GM19397 (cell line): Measurements from ENCODE around the gene MAN2A2.
A peak's percentile ranks its signal among the peaks of the same experiment; 100 is the strongest.

Experiments used
- ATAC-seq: cut with Tn5 transposase; IDR thresholded peaks from one replicate; pipeline ENCODE4 v1.9.1; 2021; ENCODE audit warnings: mild to moderate bottlenecking, moderate library complexity; ENCODE audit not compliant: unreplicated experiment

The MAN2A2 gene

GRCh38 chr15:90902840-90903732, at the start of gene MAN2A2:
MAN2A2 (plus strand) TSS chr15:90903302; CDS start chr15:90904208, 906 bp downstream.
- ATAC-seq: peak; percentile 42

DNA sequence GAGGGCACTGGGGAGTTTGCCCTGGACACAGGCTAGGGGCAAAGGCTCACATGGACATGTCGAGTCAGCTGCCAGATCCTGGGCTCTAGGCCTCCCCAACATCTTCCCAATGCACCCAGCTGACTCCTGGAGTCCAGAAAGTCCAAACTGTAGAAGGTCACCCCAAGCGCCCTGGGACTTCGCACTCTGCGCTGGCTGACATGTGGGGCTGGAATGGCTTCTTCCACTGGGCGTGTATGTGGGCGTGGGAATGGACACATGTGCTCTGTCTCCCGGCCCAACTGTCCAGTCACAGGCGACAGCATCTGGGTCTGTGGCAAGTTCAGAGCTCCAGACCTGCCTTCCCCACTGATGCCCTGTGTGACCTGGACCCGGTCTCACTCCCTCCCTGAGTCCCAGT, 48.0 kb upstream of the MAN2A2 start:
- ATAC-seq: no peak

DNA sequence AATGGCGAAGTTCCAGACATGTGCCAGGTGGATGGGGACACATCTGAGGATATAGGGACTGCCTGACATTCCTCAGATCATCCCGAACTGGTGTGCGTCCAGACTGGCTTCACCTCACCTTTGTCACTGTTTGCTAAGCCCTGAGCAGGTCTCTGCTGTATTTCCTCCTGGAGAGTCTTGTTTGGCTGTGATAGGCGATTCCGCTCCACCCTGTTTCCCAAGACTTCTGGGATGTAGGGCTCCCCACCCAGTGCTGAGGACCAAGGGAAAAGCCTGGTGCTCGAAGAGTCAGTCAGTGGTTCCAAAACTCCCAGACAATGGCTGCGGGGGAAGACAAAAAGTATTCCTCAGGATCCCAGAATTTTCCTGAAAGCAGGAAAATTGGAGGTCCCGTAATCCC, 45.8 kb upstream of the MAN2A2 start:
- no peak for ATAC-seq

DNA sequence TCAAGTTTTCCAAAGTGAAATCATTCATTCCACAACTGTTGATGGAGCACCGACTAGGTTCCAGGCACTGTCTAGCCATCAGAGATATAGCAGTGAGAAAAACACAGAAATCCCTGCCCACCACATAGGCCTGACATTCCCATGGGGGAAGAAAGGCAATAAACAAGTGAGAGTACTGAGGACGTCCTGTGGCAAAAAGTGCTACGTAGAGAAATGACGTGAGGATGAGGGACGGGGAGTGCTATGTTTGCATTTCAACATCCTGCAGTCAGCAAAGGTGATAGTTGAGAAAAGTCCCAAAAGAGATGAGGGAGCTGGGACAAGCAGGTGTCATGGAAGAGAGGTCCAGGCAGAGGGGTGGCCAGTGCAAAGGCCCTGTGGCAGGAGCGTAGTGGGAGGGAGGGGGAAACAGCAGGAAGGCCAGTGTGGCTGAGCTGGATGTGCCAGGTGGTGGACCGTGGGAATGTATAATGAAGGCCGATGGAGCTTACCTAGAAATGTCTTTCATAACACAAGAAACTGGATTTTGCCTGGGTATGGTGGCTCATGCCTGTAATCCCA, 45.1 kb upstream of the MAN2A2 start:
- no peak for ATAC-seq

DNA sequence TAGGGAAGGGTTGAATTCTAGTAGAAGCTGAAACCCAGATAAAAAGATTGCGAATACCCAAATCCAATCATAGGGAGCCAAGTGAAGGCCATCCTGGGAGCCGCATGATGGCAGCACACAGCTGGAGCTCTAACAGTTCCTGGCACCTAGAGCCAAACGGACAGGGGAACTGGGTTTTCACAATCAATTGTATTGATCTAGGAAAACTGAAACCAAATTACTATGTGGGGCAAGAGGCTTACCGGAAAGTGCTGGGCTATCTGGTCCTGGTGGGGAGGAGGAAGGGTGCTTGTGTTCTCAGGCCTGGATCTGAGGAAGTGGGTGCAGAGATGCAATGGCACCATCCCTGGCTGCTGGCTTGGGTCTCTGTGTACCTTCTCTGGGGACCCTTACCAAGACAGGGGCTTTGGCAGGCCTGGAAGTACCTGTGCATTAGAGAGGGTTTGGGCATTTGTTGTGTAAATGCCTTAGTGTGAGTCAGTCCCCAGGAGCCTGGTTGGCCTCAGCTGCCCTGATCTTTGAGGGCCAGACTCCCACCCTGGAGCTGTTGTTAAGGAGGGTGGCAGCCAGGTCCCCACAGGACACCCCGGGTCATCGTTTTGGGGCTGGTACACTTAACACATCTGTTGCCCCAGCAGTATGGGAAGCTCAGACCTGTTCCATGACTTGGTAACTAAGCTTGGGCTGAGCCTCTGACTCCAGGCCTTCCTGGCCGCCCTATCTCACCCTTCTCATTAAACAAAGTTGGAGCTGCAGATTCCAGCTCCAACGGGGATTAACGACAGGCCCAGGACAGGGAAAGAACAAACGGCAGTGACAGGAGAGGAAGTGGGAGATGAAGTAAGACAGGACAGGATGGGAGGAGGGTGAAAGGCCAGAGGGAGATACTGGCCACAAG, 43.6 kb upstream of the MAN2A2 start:
- ATAC-seq: no peak

DNA sequence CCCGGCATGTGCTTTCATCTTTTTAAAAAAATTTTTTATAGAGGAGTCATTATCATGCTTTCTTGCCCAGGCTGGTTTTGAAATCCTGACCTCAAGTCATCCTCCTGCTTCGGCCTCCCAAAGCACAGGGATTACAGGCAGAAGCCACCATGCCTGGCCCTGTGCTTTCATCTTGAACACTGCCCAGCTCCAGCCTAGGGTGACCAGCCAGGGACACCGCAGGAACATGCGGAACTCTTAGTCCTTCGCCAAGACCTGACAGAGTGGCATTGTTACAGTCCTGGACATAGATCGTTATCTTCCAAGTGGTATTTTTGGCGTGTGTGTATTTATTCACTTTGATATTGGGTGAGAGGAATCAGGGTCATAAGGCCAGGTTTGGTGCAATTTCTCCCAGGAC, 42.7 kb upstream of the MAN2A2 start:
- ATAC-seq: no peak

DNA sequence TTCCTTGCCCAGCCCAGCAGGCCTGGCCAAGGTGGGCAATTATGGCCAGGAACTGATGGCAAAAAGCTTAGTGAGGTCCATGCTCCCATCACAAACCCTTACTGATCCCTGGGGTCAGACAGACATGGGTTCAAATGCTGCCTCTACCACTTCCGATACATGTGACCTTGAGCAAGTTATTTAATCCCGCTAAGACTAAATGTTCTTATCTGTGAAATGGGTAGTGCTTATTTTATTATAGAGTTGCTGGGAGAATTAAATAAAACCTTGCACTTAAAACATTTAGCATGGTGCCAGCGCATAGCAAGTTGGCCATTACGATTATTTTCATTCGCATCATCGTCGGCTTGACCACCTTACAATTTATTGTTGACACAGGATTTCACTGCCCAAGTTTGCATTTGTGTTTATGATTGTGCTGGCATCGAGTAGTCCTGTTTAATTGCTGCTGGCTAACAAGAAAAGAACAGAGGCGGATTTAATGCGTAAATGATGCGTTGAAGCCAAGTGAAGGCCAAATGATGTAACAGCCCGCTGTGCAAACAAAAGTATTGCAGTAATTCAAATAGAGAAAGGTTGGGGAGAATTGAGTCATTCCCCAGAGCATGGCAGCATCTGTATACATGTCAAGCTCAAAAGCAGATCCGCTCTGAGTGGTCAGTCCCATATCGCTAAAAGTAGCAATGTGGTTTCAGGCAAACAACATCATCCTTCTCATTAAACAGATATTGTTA, 42.0 kb upstream of the MAN2A2 start:
- ATAC-seq: no peak

GRCh38 chr15:90862487-90862886, 40.6 kb upstream of the MAN2A2 start:
- no peak for ATAC-seq

DNA sequence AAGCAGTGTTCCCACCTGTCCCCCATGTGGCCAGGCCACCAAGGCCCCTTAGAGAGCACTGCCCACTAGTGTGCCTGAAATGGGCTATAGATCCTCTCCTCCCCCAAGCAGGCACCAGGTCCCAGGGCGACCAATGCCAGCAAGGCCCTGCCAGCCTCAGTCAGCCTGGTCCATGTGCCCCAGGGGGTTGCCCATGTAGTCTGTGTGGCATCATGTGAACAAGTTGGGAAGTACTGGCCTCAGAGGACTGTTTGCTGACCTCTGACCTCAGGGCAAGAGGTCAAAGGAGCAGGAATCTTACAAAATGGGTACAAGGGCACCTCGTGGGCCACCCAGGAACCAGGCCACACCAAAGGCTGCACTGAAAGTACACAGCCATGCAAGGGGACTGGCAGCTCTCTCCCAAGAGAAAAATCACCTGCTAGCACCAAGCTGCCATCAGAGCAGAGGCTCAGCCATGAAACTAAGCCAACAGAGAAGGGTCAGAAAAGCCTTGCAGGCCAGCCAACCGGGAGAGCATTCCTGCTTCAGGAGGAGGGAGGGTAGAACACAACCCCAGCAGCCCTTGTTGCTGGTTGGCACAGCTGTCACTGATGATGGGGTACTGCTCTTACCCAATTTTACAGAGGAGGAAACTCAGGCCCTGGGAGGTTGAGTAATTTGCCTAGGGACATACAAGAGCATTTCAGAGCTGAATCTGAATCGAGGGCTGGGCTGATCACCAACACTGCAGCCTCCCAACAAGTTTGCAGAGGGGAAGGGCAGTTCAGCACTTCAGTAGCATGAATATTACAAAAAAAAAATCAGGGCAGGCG, 39.9 kb upstream of the MAN2A2 start:
- no peak for ATAC-seq

- no peak for ATAC-seq
Observed at GRCh38 chr15:90863987-90864386, 39.1 kb upstream of the MAN2A2 start.

DNA sequence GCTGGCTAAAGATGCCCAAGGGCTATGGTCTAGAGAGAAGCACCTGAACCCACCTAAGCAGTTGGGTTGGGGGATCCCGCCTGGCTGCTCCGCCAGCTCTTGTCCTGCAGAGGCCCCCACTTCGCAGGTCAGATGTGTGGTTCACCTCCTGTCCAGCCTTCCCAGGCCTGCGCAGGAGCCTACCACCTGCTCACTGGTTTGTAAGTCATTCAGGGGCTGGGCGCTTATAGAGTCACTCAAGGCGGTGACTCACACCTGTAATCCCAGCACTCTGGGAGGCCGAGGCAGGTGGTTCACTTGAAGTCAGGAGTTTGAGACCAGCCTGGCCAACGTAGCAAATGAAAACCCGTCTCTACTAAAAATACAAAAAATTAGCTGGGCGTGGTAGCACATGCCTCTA, 38.6 kb upstream of the MAN2A2 start:
- ATAC-seq: no peak

GRCh38 chr15:90865702-90866101, 37.4 kb upstream of the MAN2A2 start:
- no peak for ATAC-seq

DNA sequence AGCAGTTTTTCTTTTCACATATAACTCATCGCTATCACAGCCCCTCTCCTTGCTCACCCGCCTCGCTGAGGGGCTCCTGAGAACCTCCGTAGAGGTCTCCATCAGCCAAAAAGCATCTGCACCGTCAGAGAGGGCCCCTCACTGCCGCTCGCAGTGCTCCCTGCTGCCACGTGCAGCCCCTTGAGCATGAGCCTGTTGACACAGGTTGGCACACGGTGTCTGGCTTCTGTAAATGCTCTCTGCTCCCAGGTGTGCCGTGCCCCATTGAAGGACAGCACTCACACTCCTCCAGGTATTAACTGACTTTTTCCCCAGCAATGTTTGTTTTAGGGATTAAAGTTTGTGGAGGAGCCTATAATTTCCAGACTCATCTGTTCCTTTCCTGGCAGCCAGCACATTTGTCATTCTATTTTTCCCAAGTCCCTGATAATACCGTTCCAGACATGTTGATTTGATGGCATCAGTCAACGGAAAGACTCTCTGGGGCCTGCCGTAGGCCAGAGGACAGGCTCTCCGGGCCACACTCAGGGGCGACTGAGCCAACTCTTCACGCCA, 36.9 kb upstream of the MAN2A2 start:
- no peak for ATAC-seq

DNA sequence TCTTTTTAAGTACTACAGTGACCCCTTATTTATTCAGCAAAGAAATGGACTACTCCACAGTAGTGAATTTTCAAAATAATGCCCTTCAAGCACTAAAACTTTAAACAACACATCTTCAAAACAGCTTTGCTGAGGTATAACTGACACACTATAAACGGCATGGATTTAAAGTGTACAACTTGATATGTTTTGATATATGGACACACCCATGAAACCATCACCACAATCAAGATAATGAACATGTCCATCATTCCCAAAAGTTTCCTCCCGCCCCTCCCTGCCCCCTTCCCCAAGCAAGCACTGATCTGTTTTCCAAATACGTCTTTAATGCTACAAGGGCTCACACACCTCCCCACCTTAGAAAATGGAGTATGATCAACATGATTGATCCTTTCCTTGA, 36.3 kb upstream of the MAN2A2 start:
- no peak for ATAC-seq

DNA sequence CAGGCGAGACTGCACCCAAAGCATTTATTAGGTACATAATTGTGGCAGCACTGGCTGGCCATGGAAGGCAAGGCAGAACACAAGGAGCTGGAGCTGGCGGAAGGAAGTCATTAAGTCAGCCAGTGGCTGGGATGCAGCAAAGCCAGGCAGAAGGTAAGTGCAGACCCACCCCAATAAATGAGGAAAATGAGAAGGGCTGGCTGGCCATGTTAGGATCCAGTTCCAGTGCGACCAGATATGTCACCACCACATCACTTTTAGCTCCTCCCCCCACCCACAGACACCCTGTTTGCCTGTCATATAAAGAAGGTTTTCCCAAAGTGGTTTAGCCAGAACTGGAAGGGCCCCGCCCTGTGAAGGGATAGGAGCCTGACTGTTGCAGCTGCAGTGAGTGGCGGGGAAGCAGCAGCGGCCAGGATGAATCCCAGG, 34.8 kb upstream of the MAN2A2 start, which contains the start of gene FURIN:
TSS of gene FURIN (plus strand) at position 328 of the 429 bp plus-strand sequence. CDS start 7,153 bp downstream, outside the sequence.
- no peak for ATAC-seq

- ATAC-seq: no peak
Observed at GRCh38 chr15:90869140-90869541, 34.0 kb upstream of the MAN2A2 start.

- no peak for ATAC-seq
Observed at GRCh38 chr15:90869601-90870353, 33.3 kb upstream of the MAN2A2 start.

DNA sequence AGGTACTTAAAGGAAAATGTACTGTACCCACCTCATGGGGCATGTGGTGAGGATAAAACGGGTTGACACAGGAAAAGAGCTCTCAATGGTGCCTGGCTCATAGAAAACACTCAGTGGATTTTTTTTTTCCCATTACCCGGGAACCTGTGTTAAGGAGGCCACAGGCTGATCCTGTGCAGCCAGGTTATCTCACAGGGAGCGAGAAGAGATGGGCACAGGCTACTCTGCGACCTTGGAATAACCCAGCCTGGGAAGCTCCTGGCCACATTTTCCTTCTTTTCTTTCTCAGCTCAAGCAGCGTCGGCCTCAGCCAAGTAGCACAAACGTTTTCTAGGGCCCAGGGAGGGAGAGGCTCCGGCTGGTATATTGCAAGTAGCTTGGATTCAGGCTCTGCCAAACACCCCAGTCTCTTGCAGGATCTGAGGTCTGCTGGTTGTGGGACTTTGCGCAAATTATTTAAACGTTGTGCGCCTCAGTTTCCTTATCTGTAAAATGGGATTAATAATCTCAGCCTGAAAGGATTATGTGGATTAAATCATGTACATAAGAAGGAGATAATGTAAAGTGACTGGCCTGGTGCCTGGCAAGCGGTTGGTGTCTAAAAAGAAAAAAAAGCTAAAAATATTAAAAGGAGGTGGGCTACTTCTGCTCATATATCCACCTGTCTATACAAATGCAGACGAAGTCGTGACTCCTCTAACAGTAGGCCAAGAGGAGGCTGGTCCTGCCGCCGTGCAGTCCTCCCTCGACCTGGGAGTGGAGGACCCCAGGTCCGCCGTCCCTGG, 32.6 kb upstream of the MAN2A2 start:
- ATAC-seq: no peak
